ENCODE data around the gene ATP6V1E1. TPM values are rescaled to one million over a fixed set of nuclear protein-coding genes. Genes with fewer than 3 reads are reported as not detected.

The ATP6V1E1 gene
- total RNA-seq, 1 donor from 2014 or later = 73.9 TPM

DNA sequence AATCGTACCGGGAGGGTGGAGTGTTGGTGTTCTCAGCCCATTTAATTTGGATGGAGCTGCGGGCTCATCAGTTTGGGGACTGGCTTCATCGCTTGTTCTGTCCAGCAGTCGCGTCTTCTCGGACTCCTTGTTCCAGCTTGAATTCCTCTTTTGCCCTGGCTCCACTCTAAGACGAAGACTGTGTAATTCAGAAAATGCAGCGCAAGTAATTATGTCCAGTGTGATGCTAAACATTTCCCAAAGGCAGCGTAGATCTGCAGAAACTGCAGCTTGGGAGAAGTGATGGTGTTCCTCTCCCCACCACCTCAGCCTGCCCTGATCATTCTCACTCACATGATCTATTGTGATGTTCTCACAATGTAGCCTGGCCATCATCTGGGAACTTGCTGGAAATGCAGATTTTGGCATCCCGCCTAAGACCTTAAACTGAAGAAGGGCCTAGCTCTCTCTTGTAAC lies 64.6 kb downstream of the ATP6V1E1 start:
- CTCF ChIA-PET = no interaction called here

DNA sequence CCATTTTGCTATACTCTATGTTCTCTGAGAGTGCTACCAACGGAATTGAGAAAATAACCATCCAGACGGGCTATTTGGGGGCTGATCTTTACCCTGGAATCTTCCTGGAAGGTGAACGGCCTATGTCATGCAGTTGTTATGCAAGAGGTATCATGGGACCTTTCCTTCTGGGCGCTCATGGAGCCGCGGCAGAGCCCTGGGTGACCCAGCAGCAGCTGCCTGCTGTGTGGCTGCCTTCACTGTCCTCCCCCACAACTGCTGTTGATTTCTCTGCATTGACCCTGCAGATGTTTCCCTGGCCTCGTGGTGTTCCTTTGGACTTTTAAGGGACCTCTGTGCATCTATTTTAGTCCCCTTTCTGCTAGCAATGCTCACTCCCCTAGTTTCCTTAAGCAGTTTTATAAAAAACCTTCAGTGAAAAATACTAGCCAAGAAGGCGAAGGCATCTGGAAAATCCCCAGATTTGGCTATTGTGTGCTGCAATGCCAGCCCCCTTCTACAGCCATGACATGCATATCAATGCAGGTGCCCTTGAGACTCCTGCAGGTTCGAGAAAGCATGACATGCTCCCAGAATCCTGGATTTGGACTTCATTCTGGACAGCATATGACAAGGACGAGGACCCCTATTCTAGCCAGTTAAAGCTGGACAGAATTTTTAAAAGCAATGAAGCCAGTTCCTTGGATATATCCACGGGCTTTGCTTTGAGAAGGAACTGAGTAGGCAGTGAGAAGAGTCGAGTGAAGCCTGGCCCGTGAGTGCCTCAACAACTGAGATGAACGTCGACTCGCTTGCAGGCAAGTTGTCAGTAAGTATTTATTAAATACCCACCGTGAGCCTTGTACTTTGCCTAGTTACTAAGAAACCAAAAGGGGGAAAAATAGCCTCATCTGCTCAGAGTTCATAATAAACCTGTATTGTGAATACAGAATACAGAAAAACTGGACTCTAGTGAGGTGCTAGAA lies 65.4 kb downstream of the ATP6V1E1 start, which contains the start of gene SLC25A18:
SLC25A18 (plus strand) TSS at position 593 of the 965 bp plus-strand sequence. CDS start 16,447 bp downstream, outside the sequence.
- CTCF ChIA-PET = no interaction called here
- DNase-seq (no peak), ATAC-seq (ENCODE audit: low read depth) (no peak)
- intact Hi-C loops (cut with micrococcal nuclease) = no loop called here
- H3K27ac Mint-ChIP-seq = no peak within 1 kb of the TSS
- H3K9me3 Mint-ChIP-seq = no peaks in the 10 kb centered on the region
- POLR2A ChIA-PET = no interaction called here
- peaks cover 5% of the 10 kb centered on the region for H3K27me3 Mint-ChIP-seq
- no peaks in the 10 kb centered on the region for H3K4me1 Mint-ChIP-seq
- TF ChIP-seq, protein P1, sequence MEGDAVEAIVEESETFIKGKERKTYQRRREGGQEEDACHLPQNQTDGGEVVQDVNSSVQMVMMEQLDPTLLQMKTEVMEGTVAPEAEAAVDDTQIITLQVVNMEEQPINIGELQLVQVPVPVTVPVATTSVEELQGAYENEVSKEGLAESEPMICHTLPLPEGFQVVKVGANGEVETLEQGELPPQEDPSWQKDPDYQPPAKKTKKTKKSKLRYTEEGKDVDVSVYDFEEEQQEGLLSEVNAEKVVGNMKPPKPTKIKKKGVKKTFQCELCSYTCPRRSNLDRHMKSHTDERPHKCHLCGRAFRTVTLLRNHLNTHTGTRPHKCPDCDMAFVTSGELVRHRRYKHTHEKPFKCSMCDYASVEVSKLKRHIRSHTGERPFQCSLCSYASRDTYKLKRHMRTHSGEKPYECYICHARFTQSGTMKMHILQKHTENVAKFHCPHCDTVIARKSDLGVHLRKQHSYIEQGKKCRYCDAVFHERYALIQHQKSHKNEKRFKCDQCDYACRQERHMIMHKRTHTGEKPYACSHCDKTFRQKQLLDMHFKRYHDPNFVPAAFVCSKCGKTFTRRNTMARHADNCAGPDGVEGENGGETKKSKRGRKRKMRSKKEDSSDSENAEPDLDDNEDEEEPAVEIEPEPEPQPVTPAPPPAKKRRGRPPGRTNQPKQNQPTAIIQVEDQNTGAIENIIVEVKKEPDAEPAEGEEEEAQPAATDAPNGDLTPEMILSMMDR (IDR thresholded peaks at IDR 0.05) = no peak
- H3K36me3 Mint-ChIP-seq (ENCODE audit: low read depth) = no peaks in the 10 kb centered on the region
- no peak within 1 kb of the TSS for H3K4me3 Mint-ChIP-seq

More for the DNA sequence above, 64.6 kb downstream of the ATP6V1E1 start:
- ATAC-seq (ENCODE audit: low read depth) (no peak), DNase-seq (no peak)
- H3K36me3 Mint-ChIP-seq (ENCODE audit: low read depth) = no peaks in the 10 kb centered on the region
- no peak overlapping the region for H3K4me3 Mint-ChIP-seq
- TF ChIP-seq, protein P1 (IDR thresholded peaks at IDR 0.05) = no peak
- POLR2A ChIA-PET = no interaction called here
- H3K4me1 Mint-ChIP-seq = no peaks in the 10 kb centered on the region
- peaks cover 5% of the 10 kb centered on the region for H3K27me3 Mint-ChIP-seq
- intact Hi-C loops (cut with micrococcal nuclease) = no loop called here
- H3K27ac Mint-ChIP-seq = no peak overlapping the region
- H3K9me3 Mint-ChIP-seq = no peaks in the 10 kb centered on the region

DNA sequence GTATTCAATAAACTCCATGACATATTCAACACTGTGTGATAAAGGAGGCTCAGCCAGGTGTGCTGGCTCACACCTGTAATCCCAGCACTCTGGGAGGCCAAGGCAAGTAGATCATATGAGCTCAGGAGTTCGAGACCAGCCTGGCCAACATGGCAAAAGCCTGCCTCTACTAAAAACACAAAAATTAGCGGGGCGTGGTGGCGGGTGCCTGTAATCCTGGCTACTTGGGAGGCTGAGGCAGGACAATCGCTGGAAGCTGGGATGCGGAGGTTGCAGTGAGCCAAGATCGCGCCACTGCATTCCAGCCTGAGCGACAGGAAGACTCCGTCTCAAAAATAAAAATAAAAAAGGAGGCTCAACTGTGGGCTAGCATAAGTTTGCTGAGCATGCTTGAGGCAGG lies 69.4 kb downstream of the ATP6V1E1 start:
- ATAC-seq (ENCODE audit: low read depth) = no peak
- TF ChIP-seq, protein P1 (IDR thresholded peaks at IDR 0.05) = no peak
- H3K27me3 Mint-ChIP-seq = peaks cover 5% of the 10 kb centered on the region
- no peaks in the 10 kb centered on the region for H3K36me3 Mint-ChIP-seq (ENCODE audit: low read depth)
- no peak overlapping the region for H3K4me3 Mint-ChIP-seq
- intact Hi-C loops (cut with micrococcal nuclease) = loop anchor here (2.0 to 10.0 kb wide), 3 partner anchors 36 to 518 kb away; partner anchors contain the start of gene PEX26
- ChIA-PET CTCF (interaction anchor here (1.0 to 3.3 kb wide), 10 partner anchors 36 to 517 kb away, joined by 3 to 20 read pairs (median 7); no protein-coding TSS in a partner anchor), POLR2A (interaction anchor here (1.1 kb wide), 1 partner anchor 441 kb away, joined by 3 read pairs; no protein-coding TSS in a partner anchor)
- no peak for DNase-seq
- H3K4me1 Mint-ChIP-seq = no peaks in the 10 kb centered on the region
- no peak overlapping the region for H3K27ac Mint-ChIP-seq
- H3K9me3 Mint-ChIP-seq = no peaks in the 10 kb centered on the region

DNA sequence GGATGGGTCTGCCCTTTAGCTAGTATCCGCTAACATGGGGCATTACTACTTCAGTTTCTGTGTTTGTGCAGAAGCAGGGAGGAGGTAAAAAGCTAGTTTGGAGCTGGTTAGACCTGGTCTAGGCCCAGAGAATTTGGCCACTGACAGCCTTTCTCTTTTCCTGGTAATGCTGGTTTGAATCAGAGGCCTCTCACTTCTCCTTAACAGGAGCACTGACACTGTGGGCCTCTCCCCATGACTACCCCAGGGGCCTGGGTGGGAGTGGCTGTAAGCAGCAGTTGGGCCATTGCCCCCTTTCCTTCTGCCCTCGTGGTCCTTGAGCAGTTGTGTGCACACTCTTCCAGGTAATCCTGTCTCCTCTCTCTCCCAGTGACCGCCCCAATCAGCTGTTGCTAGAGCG lies 73.7 kb downstream of the ATP6V1E1 start:
- no peak for ATAC-seq (ENCODE audit: low read depth)
- TF ChIP-seq, protein P1 (IDR thresholded peaks at IDR 0.05) = no peak
- H3K27ac Mint-ChIP-seq = no peak overlapping the region
- H3K36me3 Mint-ChIP-seq (ENCODE audit: low read depth) = no peaks in the 10 kb centered on the region
- ChIA-PET POLR2A (no interaction called here), CTCF (interaction anchor here (1.2 kb wide), 1 partner anchor 212 kb away, joined by 3 read pairs; no protein-coding TSS in a partner anchor)
- no peaks in the 10 kb centered on the region for H3K27me3 Mint-ChIP-seq
- intact Hi-C loops (cut with micrococcal nuclease) = loop anchor here (10.0 kb wide), 1 partner anchor 280 kb away; no protein-coding TSS in a partner anchor
- H3K4me1 Mint-ChIP-seq = no peaks in the 10 kb centered on the region
- H3K4me3 Mint-ChIP-seq = no peak overlapping the region
- no peak for DNase-seq
- no peaks in the 10 kb centered on the region for H3K9me3 Mint-ChIP-seq

DNA sequence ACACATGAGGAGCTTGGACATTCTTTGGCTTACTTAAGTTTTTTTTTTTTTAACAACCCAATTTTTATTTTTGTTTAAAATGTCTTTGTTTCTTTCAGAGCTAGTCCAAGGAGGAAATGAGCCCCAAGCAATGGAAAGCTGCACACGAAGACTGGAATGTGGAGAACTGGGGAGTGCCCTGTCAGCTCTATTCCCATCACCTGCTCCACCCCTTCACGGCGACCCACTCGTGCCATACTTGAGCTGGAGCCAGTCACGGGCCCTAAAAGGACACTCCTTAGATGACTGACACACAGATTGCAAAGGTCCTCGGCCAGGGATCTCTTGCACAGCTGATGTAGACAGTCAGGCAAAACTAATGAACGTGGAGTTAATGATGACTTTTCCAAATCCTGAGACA lies 75.8 kb downstream of the ATP6V1E1 start:
- no peaks in the 10 kb centered on the region for H3K4me1 Mint-ChIP-seq
- no peaks in the 10 kb centered on the region for H3K27me3 Mint-ChIP-seq
- TF ChIP-seq, protein P1 (IDR thresholded peaks at IDR 0.05) = no peak
- H3K36me3 Mint-ChIP-seq (ENCODE audit: low read depth) = no peaks in the 10 kb centered on the region
- H3K9me3 Mint-ChIP-seq = no peaks in the 10 kb centered on the region
- no peak for ATAC-seq (ENCODE audit: low read depth)
- CTCF ChIA-PET = no interaction called here
- intact Hi-C loops (cut with micrococcal nuclease) = loop anchor here (10.0 kb wide), 1 partner anchor 282 kb away; no protein-coding TSS in a partner anchor
- no peak overlapping the region for H3K4me3 Mint-ChIP-seq
- POLR2A ChIA-PET = interaction anchor here (0.6 kb wide), 1 partner anchor 334 kb away, joined by 5 read pairs; no protein-coding TSS in a partner anchor
- H3K27ac Mint-ChIP-seq = no peak overlapping the region
- DNase-seq = no peak

All from activated B cell treated with CpG ODN at 0.5 μM for 24 hours (primary cell).